GM21423 (cell line): ENCODE results near the gene GOSR2.
"Not testable (repeated sequence)": the region's sequence is repeated elsewhere in the genome, so short reads cannot be mapped to it uniquely, and the experiment has no call there.

Source experiments
- ATAC-seq: cut with Tn5 transposase; IDR thresholded peaks from one replicate; pipeline ENCODE4 v1.9.1; 2021; ENCODE audit warnings: mild to moderate bottlenecking, moderate library complexity; ENCODE audit not compliant: unreplicated experiment

Gene GOSR2

DNA sequence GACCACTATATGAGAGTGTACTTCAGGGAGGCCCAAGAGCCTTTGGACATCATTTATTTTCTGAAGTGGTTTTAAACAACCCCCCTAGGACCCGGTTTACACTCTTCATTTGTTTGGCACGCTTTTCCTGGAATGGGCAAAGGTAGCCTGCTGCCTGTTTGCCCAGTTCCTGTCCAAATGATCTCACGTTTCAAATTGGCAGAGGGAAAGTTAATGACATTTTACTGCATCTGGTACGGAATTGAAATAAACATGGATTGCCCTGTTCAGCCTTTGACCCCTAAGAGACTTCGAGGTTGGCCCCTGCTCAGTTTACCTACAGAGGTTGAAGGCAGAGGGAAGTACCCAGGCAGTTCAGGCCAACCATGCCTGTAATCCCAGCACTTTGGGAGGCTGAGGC lies 61.9 kb downstream of the GOSR2 start:
- ATAC-seq, result no peak

DNA sequence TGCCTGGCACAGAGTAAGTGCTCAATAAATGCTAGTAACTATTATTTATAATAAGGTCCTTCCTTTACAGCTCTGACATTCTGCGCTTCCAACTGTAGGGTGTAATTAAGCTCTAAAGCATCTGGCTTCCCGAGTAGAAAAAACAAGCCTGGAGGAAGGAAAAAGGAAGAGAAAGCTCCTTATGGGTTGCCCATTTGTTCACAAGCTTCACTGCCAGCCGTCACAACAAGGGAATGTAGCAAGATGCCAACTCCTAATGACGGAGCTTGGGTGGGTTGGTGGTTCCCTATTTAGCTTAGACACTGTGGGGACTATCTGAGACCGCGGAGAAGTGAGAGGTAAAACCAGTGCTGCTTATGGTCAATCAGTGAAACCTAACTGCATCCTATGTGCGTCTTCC lies 63.4 kb downstream of the GOSR2 start:
- no peak for ATAC-seq

DNA sequence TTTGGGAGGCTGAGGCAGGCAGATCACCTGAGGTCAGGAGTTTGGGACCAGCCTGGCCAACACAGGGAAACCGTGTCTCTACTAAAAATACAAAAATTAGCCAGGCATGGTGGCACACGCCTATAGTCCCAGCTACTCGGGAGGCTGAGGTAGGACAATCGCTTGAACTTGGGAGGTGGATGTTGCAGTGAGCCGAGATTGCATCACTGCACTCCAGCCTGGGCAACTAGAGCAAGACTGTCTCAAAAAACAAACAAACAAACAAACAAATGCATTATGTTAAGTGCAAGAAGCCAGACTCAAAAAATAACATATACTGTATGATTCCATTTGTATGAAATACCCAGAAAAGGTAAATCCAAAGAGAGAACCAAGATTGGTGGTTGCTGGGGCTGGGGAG lies 65.0 kb downstream of the GOSR2 start:
- ATAC-seq, result not testable (repeated sequence)

DNA sequence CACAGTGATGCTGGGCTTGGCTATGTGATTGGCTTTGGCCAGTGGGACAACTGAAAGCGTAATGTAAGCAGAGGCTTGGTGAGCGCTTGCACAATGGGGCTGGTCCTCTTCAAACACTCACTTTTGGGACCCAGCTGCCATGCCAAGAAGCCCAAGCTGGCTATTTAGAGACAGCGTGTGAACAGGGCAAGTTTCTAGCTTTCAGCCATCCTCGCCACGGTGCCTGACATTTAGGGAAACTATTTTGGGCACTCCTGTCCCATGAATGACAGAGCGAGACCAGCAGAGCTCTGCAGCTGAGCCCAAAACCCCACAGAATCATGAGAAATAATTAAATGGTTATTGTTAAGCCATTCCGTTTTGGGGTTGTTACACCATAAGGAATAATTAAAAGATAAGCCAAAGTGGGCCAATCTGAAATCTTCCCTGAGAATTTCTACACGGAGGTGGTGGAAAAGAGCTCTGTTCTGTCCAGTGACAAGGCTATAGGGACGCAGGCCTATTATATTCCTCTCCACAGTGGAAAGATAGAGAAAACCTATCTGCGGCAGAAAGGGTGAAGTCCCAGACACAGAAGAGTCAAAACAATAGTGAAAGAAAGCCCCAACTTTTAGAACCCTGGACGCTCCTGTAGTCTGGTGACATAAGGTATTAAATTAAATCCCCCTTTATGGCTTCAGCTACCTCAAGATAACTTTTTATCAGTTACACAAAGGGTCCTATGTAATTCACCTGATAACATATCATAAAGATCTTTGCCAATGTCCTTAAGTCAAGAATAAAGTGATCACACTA lies 66.9 kb downstream of the GOSR2 start:
- ATAC-seq, result no peak

DNA sequence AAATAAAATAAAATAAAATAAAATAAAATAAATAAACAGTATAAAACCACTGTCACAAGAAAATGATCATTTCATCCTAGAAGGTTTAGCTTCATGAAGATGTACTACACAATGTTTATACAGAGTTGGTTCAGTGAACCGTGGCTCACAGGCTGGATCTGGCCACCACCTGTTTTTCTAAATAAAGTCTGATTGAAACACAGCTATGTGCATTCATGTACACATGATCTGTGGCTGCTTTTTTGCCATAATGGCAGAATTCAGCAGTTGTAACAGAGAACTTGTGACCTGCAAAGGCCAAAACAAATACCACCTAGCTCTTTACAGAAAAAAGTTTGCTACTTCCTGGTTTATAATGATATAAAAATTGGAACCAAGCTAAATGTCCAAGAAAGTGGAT lies 68.7 kb downstream of the GOSR2 start:
- ATAC-seq, result no peak
